SK-N-SH (cell line): ENCODE data around the gene SORCS3. TPM values are rescaled to one million over a fixed set of nuclear protein-coding genes. Genes with fewer than 3 reads are reported as not detected.

Experiments used
- CTCF ChIA-PET: fragments of 300-600, 350-600 bp; formaldehyde crosslinking; extraction: SDS; loops from one replicate; lab custom pipeline; 2021; lab: Yijun Ruan, JAX
- POLR2A ChIA-PET: fragments of 350-600 bp; sonication (Branson Sonifier 250); formaldehyde crosslinking; extraction: SDS; loops from one replicate; lab custom pipeline; 2020; ENCODE audit warnings: antibody characterized with exemption, inconsistent platforms; lab: Yijun Ruan, JAX
- DNase-seq: peaks from one replicate; pipeline ENCODE4 v3.0.0; 2012
- H2AFZ ChIP-seq: fragments of 200-600 bp; sonication (generic); 2 replicates; pipeline ENCODE4 v1.8.1; 2016; ENCODE audit warnings: antibody characterized with exemption, mild to moderate bottlenecking, low read depth
- H3F3A ChIP-seq: fragments of 200-600 bp; sonication (generic); replicated peaks from 2 replicates; pipeline ENCODE3; 2016; ENCODE audit warnings: antibody characterized with exemption, mild to moderate bottlenecking; ENCODE audit not compliant: insufficient read depth
- H3K27ac ChIP-seq, 2 experiments: fragments of 200-500 bp in 1 of 2; fragments of 200-600 bp in 1 of 2; sonication (Bioruptor generic) in 1 of 2; sonication (generic), shearing (Covaris generic) in 1 of 2; 2 replicates each; pipeline versions ENCODE4 v1.5.1 to v1.6.1; 2014 to 2016; ENCODE audit warnings: low read depth in 2 of 2, inconsistent platforms in 1 of 2, low read length in 1 of 2, mild to moderate bottlenecking in 1 of 2, mixed read lengths in 1 of 2
- H3K27me3 ChIP-seq: fragments of 200-600 bp; sonication (generic), shearing (Covaris generic); 2 replicates; pipeline ENCODE4 v1.6.1; 2016; ENCODE audit warnings: mixed run types; ENCODE audit not compliant: insufficient read depth
- H3K36me3 ChIP-seq, 2 experiments: fragments of 200-500 bp in 1 of 2; fragments of 200-600 bp in 1 of 2; sonication (Bioruptor generic) in 1 of 2; sonication (generic) in 1 of 2; replicated peaks in 1 of 2; 2 replicates each; pipeline versions ENCODE3 to v1.5.1; 2014 to 2016; ENCODE audit warnings: low read length in 1 of 2, mild to moderate bottlenecking in 1 of 2; ENCODE audit not compliant: insufficient read depth in 2 of 2, control insufficient read depth in 1 of 2
- H3K4me1 ChIP-seq, 2 experiments: fragments of 200-500 bp in 1 of 2; fragments of 200-600 bp in 1 of 2; sonication (Bioruptor generic) in 1 of 2; sonication (generic), shearing (Covaris generic) in 1 of 2; 2 replicates each; pipeline versions ENCODE4 v1.5.1 to v1.6.1; 2014 to 2016; ENCODE audit warnings: low read depth in 1 of 2, low read length in 1 of 2, mixed run types in 1 of 2; ENCODE audit not compliant: insufficient read depth in 2 of 2, control insufficient read depth in 1 of 2
- H3K4me2 ChIP-seq: fragments of 200-600 bp; sonication (generic), shearing (Covaris generic); 2 replicates; pipeline ENCODE4 v1.6.1; 2017; ENCODE audit warnings: mixed run types
- H3K4me3 ChIP-seq, 2 experiments: fragments of 200-500 bp in 1 of 2; fragments of 200-600 bp in 1 of 2; sonication (Bioruptor generic) in 1 of 2; sonication (generic), shearing (Covaris generic) in 1 of 2; 2 replicates each; pipeline versions ENCODE4 v1.5.1 to v1.8.1; 2014 to 2016; ENCODE audit warnings: low read depth in 2 of 2, inconsistent platforms in 1 of 2, low read length in 1 of 2, mild to moderate bottlenecking in 1 of 2, mixed read lengths in 1 of 2, moderate library complexity in 1 of 2
- H3K79me2 ChIP-seq: fragments of 200-600 bp; sonication (generic); 2 replicates; pipeline ENCODE4 v1.8.1; 2017; ENCODE audit warnings: mild to moderate bottlenecking; ENCODE audit not compliant: insufficient read depth
- H3K9ac ChIP-seq: fragments of 200-600 bp; sonication (generic); 2 replicates; pipeline ENCODE4 v1.6.1; 2017; ENCODE audit warnings: mixed run types
- H3K9me2 ChIP-seq: fragments of 200-600 bp; sonication (generic); 2 replicates; pipeline ENCODE4 v1.6.1; 2017; ENCODE audit warnings: mixed run types
- H3K9me3 ChIP-seq: fragments of 200-600 bp; sonication (generic); 2 replicates; pipeline ENCODE4 v1.6.1; 2017; ENCODE audit warnings: mixed run types, mild to moderate bottlenecking, moderate library complexity
- H4K20me1 ChIP-seq: fragments of 200-600 bp; sonication (generic); 2 replicates; pipeline ENCODE4 v1.6.1; 2017; ENCODE audit warnings: mild to moderate bottlenecking, mixed run types; ENCODE audit not compliant: insufficient read depth
- ELF1 ChIP-seq: IDR thresholded peaks from 2 replicates; pipeline ENCODE4 v1.4.0; 2012
- EZH2phosphoT487 ChIP-seq: fragments of 200-600 bp; sonication (generic); IDR thresholded peaks from 2 replicates; pipeline ENCODE4 v1.6.1; 2017; ENCODE audit warnings: low read depth, mixed run types, mild to moderate bottlenecking, antibody characterized with exemption, moderate library complexity, borderline replicate concordance
- FOSL2 ChIP-seq: IDR thresholded peaks from 2 replicates; pipeline ENCODE4 v1.4.0; 2012; ENCODE audit warnings: low read depth, mild to moderate bottlenecking, moderate library complexity, borderline replicate concordance
- FOXM1 ChIP-seq: IDR thresholded peaks from 2 replicates; pipeline ENCODE4 v1.4.0; 2012; ENCODE audit warnings: low read depth, mild to moderate bottlenecking
- GATA2 ChIP-seq: sonication (generic); formaldehyde crosslinking; IDR thresholded peaks from 2 replicates; pipeline ENCODE4 v1.5.0; 2020; ENCODE audit warnings: mild to moderate bottlenecking, missing genetic modification reagents
- MXI1 ChIP-seq: IDR thresholded peaks from 2 replicates; pipeline ENCODE4 v1.6.1; 2012; ENCODE audit warnings: mild to moderate bottlenecking, low read depth, low read length, improper control_type of control experiment
- NFIC ChIP-seq: IDR thresholded peaks from 2 replicates; pipeline ENCODE4 v1.4.0; 2012; ENCODE audit warnings: borderline replicate concordance
- PBX3 ChIP-seq: IDR thresholded peaks from 2 replicates; pipeline ENCODE4; 2012
- POLR2AphosphoS5 ChIP-seq: IDR thresholded peaks from 2 replicates; pipeline ENCODE4 v1.6.1; 2012; ENCODE audit warnings: low read depth, low read length
- RXRA ChIP-seq: IDR thresholded peaks from 2 replicates; pipeline ENCODE4 v1.4.0; 2012; ENCODE audit warnings: low read depth, mild to moderate bottlenecking, borderline replicate concordance
- SMC3 ChIP-seq: IDR thresholded peaks from 2 replicates; pipeline ENCODE4 v1.6.1; 2012; ENCODE audit warnings: low read depth, low read length, improper control_type of control experiment
- TAF1 ChIP-seq: IDR thresholded peaks from 2 replicates; pipeline ENCODE4 v1.6.1; 2012; ENCODE audit warnings: low read depth, mild to moderate bottlenecking, low read length, moderate library complexity, borderline replicate concordance
- TCF12 ChIP-seq: IDR thresholded peaks from 2 replicates; pipeline ENCODE4 v1.4.0; 2012
- USF2 ChIP-seq: fragments of 150-350 bp; IDR thresholded peaks from 2 replicates; pipeline ENCODE4 v1.6.1; 2017; ENCODE audit warnings: antibody characterized with exemption, low read length, low read depth, borderline replicate concordance
- YY1 ChIP-seq: IDR thresholded peaks from 2 replicates; pipeline ENCODE4 v1.4.0; 2012; ENCODE audit warnings: low read depth, mild to moderate bottlenecking
- WGBS: methylation state at CpG from one replicate; pipeline ENCODE4 v1.1.6; 2017; ENCODE audit warnings: low lambda C conversion rate; 5-methylcytosine and 5-hydroxymethylcytosine counted together
- polyA plus RNA-seq, 3 experiments: library from polyadenylated mRNA; depleted of rRNA; stranded (reverse); fragments of >200 nt; gene quantifications; 2 replicates each; pipeline ENCODE4 v1.2.3, GENCODE V29; 2012
- TF ChIP-seq, protein P1 (sequence below): fragments of 200-600 bp; sonication (generic); IDR thresholded peaks from 2 replicates; pipeline ENCODE4 v1.6.1; 2017; ENCODE audit warnings: antibody characterized with exemption, mild to moderate bottlenecking, moderate library complexity

Gene SORCS3
- polyA plus RNA-seq, 1 of the 3 experiments (the other 2 are of a cell fraction) = not detected

DNA sequence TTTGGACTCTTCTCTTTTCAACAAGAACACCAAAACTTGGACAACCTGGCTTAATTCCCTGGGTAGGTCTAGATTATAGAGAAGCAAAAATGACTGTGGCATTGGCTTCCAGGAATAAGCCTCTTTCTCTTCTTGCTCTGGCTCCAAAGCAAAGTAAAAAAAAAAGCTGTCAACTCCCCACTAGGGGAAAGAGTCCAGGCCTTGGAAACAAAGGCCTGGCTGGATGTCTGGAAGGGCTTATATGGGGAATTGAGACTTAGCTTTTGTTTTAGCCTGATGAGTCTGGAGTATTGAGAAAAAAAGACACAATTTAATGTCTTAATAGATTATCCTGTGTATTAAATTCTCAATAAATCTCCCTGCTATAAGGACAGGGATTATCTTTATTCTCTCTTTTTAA, 300.6 kb downstream of the SORCS3 start:
- CTCF ChIA-PET = interaction anchor here (0.9 to 1.1 kb wide), 4 partner anchors 9 to 303 kb away, joined by 3 read pairs; no protein-coding TSS in a partner anchor
- H3K36me3 ChIP-seq = no peaks in the 10 kb centered on the region
- no peak for DNase-seq
- no peak overlapping the region for H2AFZ ChIP-seq
- no peaks in the 10 kb centered on the region for H3F3A ChIP-seq
- H3K4me1 ChIP-seq = no peaks in the 10 kb centered on the region
- no peak overlapping the region for H3K4me2 ChIP-seq
- TF ChIP-seq USF2 (no peak), NFIC (no peak), GATA2 (CRISPR knock-in tag) (no peak), RXRA (no peak), POLR2AphosphoS5 (no peak), PBX3 (no peak), SMC3 (no peak), MXI1 (no peak), TCF12 (no peak)
- TF ChIP-seq, all 33 proteins: peak for 0
- H3K4me3 ChIP-seq = no peak overlapping the region
- no peaks in the 10 kb centered on the region for H3K9me3 ChIP-seq
- no peaks in the 10 kb centered on the region for H3K9me2 ChIP-seq
- no peak overlapping the region for H3K9ac ChIP-seq
- no peak overlapping the region for H3K27ac ChIP-seq
- POLR2A ChIA-PET = no interaction called here
- no peaks in the 10 kb centered on the region for H3K79me2 ChIP-seq
- no peaks in the 10 kb centered on the region for H4K20me1 ChIP-seq
- H3K27me3 ChIP-seq = no peaks in the 10 kb centered on the region

GRCh38 chr10:104947314-104947713, 306.2 kb downstream of the SORCS3 start:
- TF ChIP-seq FOSL2 (no peak), RXRA (no peak), ELF1 (no peak), YY1 (no peak), EZH2phosphoT487 (no peak), TAF1 (no peak), FOXM1 (no peak)
- TF ChIP-seq, protein P1, sequence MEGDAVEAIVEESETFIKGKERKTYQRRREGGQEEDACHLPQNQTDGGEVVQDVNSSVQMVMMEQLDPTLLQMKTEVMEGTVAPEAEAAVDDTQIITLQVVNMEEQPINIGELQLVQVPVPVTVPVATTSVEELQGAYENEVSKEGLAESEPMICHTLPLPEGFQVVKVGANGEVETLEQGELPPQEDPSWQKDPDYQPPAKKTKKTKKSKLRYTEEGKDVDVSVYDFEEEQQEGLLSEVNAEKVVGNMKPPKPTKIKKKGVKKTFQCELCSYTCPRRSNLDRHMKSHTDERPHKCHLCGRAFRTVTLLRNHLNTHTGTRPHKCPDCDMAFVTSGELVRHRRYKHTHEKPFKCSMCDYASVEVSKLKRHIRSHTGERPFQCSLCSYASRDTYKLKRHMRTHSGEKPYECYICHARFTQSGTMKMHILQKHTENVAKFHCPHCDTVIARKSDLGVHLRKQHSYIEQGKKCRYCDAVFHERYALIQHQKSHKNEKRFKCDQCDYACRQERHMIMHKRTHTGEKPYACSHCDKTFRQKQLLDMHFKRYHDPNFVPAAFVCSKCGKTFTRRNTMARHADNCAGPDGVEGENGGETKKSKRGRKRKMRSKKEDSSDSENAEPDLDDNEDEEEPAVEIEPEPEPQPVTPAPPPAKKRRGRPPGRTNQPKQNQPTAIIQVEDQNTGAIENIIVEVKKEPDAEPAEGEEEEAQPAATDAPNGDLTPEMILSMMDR = no peak
- Histone ChIP-seq H3K36me3 (no peaks in the 10 kb centered on the region), H3K4me2 (no peak overlapping the region), H3K4me3 (no peak overlapping the region), H3K79me2 (no peaks in the 10 kb centered on the region), H3K4me1 (no peaks in the 10 kb centered on the region), H3K27ac (no peak overlapping the region), H3K9me2 (no peaks in the 10 kb centered on the region), H3K27me3 (no peaks in the 10 kb centered on the region), H4K20me1 (no peaks in the 10 kb centered on the region), H3K9me3 (no peaks in the 10 kb centered on the region), H3F3A (no peaks in the 10 kb centered on the region), H2AFZ (no peak overlapping the region), H3K9ac (no peak overlapping the region)
- no peak for DNase-seq
- CTCF ChIA-PET = no interaction called here
- POLR2A ChIA-PET = no interaction called here
- 59% methylated on average over 9 of the region's 9 CpGs for WGBS
